ENCODE data around the gene RHOBTB3. TPM values are rescaled to one million over a fixed set of nuclear protein-coding genes. Genes with fewer than 3 reads are reported as not detected.

Gene RHOBTB3
- total RNA-seq, 1 experiment from 2014 or later: 85.6 TPM

DNA sequence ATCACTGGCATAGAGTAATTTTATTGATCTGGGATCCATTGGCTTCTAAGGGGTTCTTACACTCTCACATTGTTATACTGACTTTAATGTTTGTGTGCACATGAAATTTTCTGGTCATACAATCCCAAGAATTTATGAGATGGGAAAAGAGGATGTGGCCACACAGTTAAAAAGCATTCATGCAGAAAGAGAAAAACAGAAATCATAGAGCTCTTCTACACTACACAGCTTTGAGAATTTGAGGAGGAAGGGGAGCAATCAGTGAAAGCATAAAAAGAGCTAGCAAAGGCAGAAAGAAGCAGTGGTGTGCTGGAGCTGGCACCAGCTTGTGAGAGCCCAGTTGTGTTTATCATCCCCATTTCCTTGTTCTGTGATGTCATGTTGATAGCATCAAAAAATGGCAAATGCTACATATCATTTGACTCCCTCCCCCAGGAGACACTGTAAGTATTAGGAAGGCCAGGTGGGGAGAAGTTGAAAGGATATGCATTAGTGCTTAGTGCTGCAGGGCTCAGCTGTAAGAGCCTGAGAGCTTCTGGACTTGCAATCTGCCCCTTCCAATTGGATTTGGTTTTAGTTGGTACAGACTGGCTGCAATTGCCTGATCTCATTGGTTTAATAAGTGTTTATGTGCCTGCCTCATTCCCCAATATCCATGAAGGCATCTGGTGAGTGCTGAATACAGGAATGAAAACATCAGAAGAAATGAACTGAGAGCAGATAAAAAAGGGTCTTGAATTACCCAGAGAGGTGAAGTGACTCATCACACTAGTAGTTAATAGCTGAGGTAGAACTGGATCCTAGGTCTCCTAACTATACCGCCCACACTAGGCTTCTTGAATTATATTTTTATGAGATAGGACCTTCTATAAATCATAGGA, 30.9 kb downstream of the RHOBTB3 start:
- Mint-ChIP-seq H3K27ac (ENCODE audit: unreplicated experiment) (no peak overlapping the region), H3K4me3 (ENCODE audit: unreplicated experiment) (no peak overlapping the region), H3K9me3 (ENCODE audit: unreplicated experiment) (no peaks in the 10 kb centered on the region), H3K4me1 (ENCODE audit: low read depth, unreplicated experiment) (peaks cover 14% of the 10 kb centered on the region), H3K27me3 (ENCODE audit: insufficient read depth, unreplicated experiment) (no peaks in the 10 kb centered on the region), H3K36me3 (ENCODE audit: insufficient read depth, unreplicated experiment) (peaks cover 32% of the 10 kb centered on the region)
- ChIA-PET CTCF (no interaction called here), POLR2A (no interaction called here)
- H3K4me3 ChIP-seq (ENCODE audit: low read depth, low read length): no peak overlapping the region
- no TSS peak for BruUV-seq (replicated peaks)
- no peaks in the 10 kb centered on the region for H3K27me3 ChIP-seq (replicated peaks; ENCODE audit: control insufficient read depth, insufficient read depth, low read length)
- intact Hi-C loops (cut with micrococcal nuclease; ENCODE audit: unreplicated experiment): no loop called here
- H3K36me3 ChIP-seq (ENCODE audit: control insufficient read depth, insufficient read depth, low read length): no peaks in the 10 kb centered on the region; the same call in 1 of the 2 replicates
- no peak for DNase-seq
- H3K4me1 ChIP-seq: peaks cover 30% of the 10 kb centered on the region
- no peaks in the 10 kb centered on the region for H3K9me3 ChIP-seq
- TF ChIP-seq, protein P1, sequence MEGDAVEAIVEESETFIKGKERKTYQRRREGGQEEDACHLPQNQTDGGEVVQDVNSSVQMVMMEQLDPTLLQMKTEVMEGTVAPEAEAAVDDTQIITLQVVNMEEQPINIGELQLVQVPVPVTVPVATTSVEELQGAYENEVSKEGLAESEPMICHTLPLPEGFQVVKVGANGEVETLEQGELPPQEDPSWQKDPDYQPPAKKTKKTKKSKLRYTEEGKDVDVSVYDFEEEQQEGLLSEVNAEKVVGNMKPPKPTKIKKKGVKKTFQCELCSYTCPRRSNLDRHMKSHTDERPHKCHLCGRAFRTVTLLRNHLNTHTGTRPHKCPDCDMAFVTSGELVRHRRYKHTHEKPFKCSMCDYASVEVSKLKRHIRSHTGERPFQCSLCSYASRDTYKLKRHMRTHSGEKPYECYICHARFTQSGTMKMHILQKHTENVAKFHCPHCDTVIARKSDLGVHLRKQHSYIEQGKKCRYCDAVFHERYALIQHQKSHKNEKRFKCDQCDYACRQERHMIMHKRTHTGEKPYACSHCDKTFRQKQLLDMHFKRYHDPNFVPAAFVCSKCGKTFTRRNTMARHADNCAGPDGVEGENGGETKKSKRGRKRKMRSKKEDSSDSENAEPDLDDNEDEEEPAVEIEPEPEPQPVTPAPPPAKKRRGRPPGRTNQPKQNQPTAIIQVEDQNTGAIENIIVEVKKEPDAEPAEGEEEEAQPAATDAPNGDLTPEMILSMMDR (IDR thresholded peaks at IDR 0.05; ENCODE audit: insufficient read depth in 1 of 2, low read depth in 1 of 2, low read length in 1 of 2, severe bottlenecking in 1 of 2, unreplicated experiment in 1 of 2): no peak

- Histone ChIP-seq H3K9me3 (no peaks in the 10 kb centered on the region), H3K27me3 (replicated peaks; ENCODE audit: control insufficient read depth, insufficient read depth, low read length) (no peaks in the 10 kb centered on the region), H3K4me1 (peaks cover 30% of the 10 kb centered on the region), H3K4me3 (ENCODE audit: low read depth, low read length) (no peak overlapping the region), H3K36me3 (ENCODE audit: control insufficient read depth, insufficient read depth, low read length) (no peaks in the 10 kb centered on the region; the same call in 1 of the 2 replicates)
- H3K27me3 Mint-ChIP-seq (ENCODE audit: insufficient read depth, unreplicated experiment): no peaks in the 10 kb centered on the region
- H3K4me3 Mint-ChIP-seq (ENCODE audit: unreplicated experiment): no peak overlapping the region
- DNase-seq: no peak
- ChIA-PET POLR2A (no interaction called here), CTCF (no interaction called here)
- intact Hi-C loops (cut with micrococcal nuclease; ENCODE audit: unreplicated experiment): no loop called here
- no peaks in the 10 kb centered on the region for H3K9me3 Mint-ChIP-seq (ENCODE audit: unreplicated experiment)
- TF ChIP-seq, protein P1 (IDR thresholded peaks at IDR 0.05; ENCODE audit: insufficient read depth in 1 of 2, low read depth in 1 of 2, low read length in 1 of 2, severe bottlenecking in 1 of 2, unreplicated experiment in 1 of 2): no peak
- no TSS peak for BruUV-seq (replicated peaks)
- H3K36me3 Mint-ChIP-seq (ENCODE audit: insufficient read depth, unreplicated experiment): peaks cover 32% of the 10 kb centered on the region
- peaks cover 14% of the 10 kb centered on the region for H3K4me1 Mint-ChIP-seq (ENCODE audit: low read depth, unreplicated experiment)
- no peak overlapping the region for H3K27ac Mint-ChIP-seq (ENCODE audit: unreplicated experiment)
Measured at GRCh38 chr5:95762652-95763041, 31.5 kb downstream of the RHOBTB3 start.

GRCh38 chr5:95763941-95764340, 32.8 kb downstream of the RHOBTB3 start:
- CTCF ChIA-PET: no interaction called here
- no peaks in the 10 kb centered on the region for H3K9me3 Mint-ChIP-seq (ENCODE audit: unreplicated experiment)
- no peak overlapping the region for H3K27ac Mint-ChIP-seq (ENCODE audit: unreplicated experiment)
- no TSS peak for BruUV-seq (replicated peaks)
- peaks cover 28% of the 10 kb centered on the region for H3K36me3 Mint-ChIP-seq (ENCODE audit: insufficient read depth, unreplicated experiment)
- intact Hi-C loops (cut with micrococcal nuclease; ENCODE audit: unreplicated experiment): no loop called here
- POLR2A ChIA-PET: no interaction called here
- H3K4me3 Mint-ChIP-seq (ENCODE audit: unreplicated experiment): no peak overlapping the region
- TF ChIP-seq, protein P1 (IDR thresholded peaks at IDR 0.05; ENCODE audit: insufficient read depth in 1 of 2, low read depth in 1 of 2, low read length in 1 of 2, severe bottlenecking in 1 of 2, unreplicated experiment in 1 of 2): no peak
- Histone ChIP-seq H3K4me1 (peaks cover 19% of the 10 kb centered on the region), H3K36me3 (ENCODE audit: control insufficient read depth, insufficient read depth, low read length) (no peaks in the 10 kb centered on the region; the same call in 1 of the 2 replicates), H3K4me3 (ENCODE audit: low read depth, low read length) (no peak overlapping the region), H3K9me3 (no peaks in the 10 kb centered on the region), H3K27me3 (replicated peaks; ENCODE audit: control insufficient read depth, insufficient read depth, low read length) (no peaks in the 10 kb centered on the region)
- H3K27me3 Mint-ChIP-seq (ENCODE audit: insufficient read depth, unreplicated experiment): no peaks in the 10 kb centered on the region
- peaks cover 14% of the 10 kb centered on the region for H3K4me1 Mint-ChIP-seq (ENCODE audit: low read depth, unreplicated experiment)
- DNase-seq: no peak
